Gastroesophageal sphincter (tissue), 3 donors: Measurements from ENCODE around the gene TMEM108.

Experiments used
- CTCF ChIP-seq, 4 experiments: fragments of 200-600 bp in 2 of 4; fragments of 450-650 bp in 2 of 4; sonication (generic) in 1 of 4; IDR thresholded peaks; one replicate each; pipeline ENCODE4 v1.5.1; 2017 to 2019; ENCODE audit warnings: antibody characterized with exemption in 4 of 4, mild to moderate bottlenecking in 2 of 4, moderate library complexity in 2 of 4
- EP300 ChIP-seq: sonication (generic); formaldehyde crosslinking; IDR thresholded peaks from one replicate; pipeline ENCODE4 v1.6.1; 2017; ENCODE audit warnings: antibody characterized with exemption, mild to moderate bottlenecking
- POLR2A ChIP-seq, 2 donors: fragments of 450-650 bp; IDR thresholded peaks; one replicate each; pipeline ENCODE4 v1.6.1; 2017; ENCODE audit warnings: antibody characterized with exemption in 2 of 2, mild to moderate bottlenecking in 2 of 2, moderate library complexity in 1 of 2
- POLR2AphosphoS5 ChIP-seq: sonication (generic); formaldehyde crosslinking; IDR thresholded peaks from one replicate; pipeline ENCODE4 v1.6.1; 2017; ENCODE audit warnings: antibody characterized with exemption

GRCh38 chr3:133408961-133409360, 370.8 kb downstream of the TMEM108 start:
- TF ChIP-seq CTCF (IDR thresholded peaks at IDR 0.05) (no peak), POLR2A (IDR thresholded peaks at IDR 0.05) (no peak), POLR2AphosphoS5 (no peak), EP300 (no peak)
